ENCODE measurements around the gene MED12. TPM values are rescaled to one million over a fixed set of nuclear protein-coding genes. Genes with fewer than 3 reads are reported as not detected.

The MED12 gene
- total and polyA plus RNA-seq, 2 experiments from 2014 or later, result 17.9 to 56.5 TPM

- no peaks in the 10 kb centered on the region for H3K36me3 ChIP-seq
- H3K27me3 ChIP-seq, result no peaks in the 10 kb centered on the region
- no peak for TF ChIP-seq CTCF (IDR thresholded peaks at IDR 0.05; ENCODE audit: low read depth, low read length)
- no peak overlapping the region for H3K4me3 ChIP-seq
- no peak for DNase-seq (ENCODE audit: low read depth in 1 of 2, low spot score in 1 of 2)
- no peak overlapping the region for H3K27ac ChIP-seq
- H3K9me3 ChIP-seq (ENCODE audit: low read depth), result no peaks in the 10 kb centered on the region
- H3K4me1 ChIP-seq (ENCODE audit: low read depth), result no peaks in the 10 kb centered on the region
These were observed 45.7 kb downstream of the MED12 start for GRCh38 chrX:71164071-71164470.

- Histone ChIP-seq H3K4me1 (ENCODE audit: low read depth) (peaks cover 9% of the 10 kb centered on the region), H3K4me3 (no peak overlapping the region), H3K9me3 (ENCODE audit: low read depth) (no peaks in the 10 kb centered on the region), H3K27ac (no peak overlapping the region), H3K27me3 (no peaks in the 10 kb centered on the region), H3K36me3 (no peaks in the 10 kb centered on the region)
- DNase-seq (ENCODE audit: low read depth in 1 of 2, low spot score in 1 of 2), result no peak
- no peak for TF ChIP-seq CTCF (IDR thresholded peaks at IDR 0.05; ENCODE audit: low read depth, low read length)
These were observed 48.1 kb downstream of the MED12 start for GRCh38 chrX:71166461-71166860.

GRCh38 chrX:71167031-71167781 is 48.8 kb downstream of the MED12 start:
- Histone ChIP-seq H3K4me3 (no peak overlapping the region), H3K27ac (no peak overlapping the region), H3K36me3 (no peaks in the 10 kb centered on the region), H3K9me3 (ENCODE audit: low read depth) (no peaks in the 10 kb centered on the region), H3K27me3 (no peaks in the 10 kb centered on the region), H3K4me1 (ENCODE audit: low read depth) (peaks cover 14% of the 10 kb centered on the region)
- no peak for TF ChIP-seq CTCF (IDR thresholded peaks at IDR 0.05; ENCODE audit: low read depth, low read length)
- no peak for DNase-seq (ENCODE audit: low read depth in 1 of 2, low spot score in 1 of 2)

- TF ChIP-seq CTCF (IDR thresholded peaks at IDR 0.05; ENCODE audit: low read depth, low read length), result no peak
- H3K27me3 ChIP-seq, result no peaks in the 10 kb centered on the region
These were observed 49.7 kb downstream of the MED12 start for GRCh38 chrX:71168134-71168533.

GRCh38 chrX:71169586-71169985 is 51.2 kb downstream of the MED12 start:
- Histone ChIP-seq H3K27me3 (no peaks in the 10 kb centered on the region), H3K27ac (no peak overlapping the region), H3K4me3 (no peak overlapping the region), H3K9me3 (ENCODE audit: low read depth) (no peaks in the 10 kb centered on the region), H3K36me3 (no peaks in the 10 kb centered on the region), H3K4me1 (ENCODE audit: low read depth) (peaks cover 22% of the 10 kb centered on the region)
- DNase-seq (ENCODE audit: low read depth in 1 of 2, low spot score in 1 of 2), result no peak
- no peak for TF ChIP-seq CTCF (IDR thresholded peaks at IDR 0.05; ENCODE audit: low read depth, low read length)

More at GRCh38 chrX:71168134-71168533, 49.7 kb downstream of the MED12 start:
- H3K36me3 ChIP-seq, result no peaks in the 10 kb centered on the region
- no peaks in the 10 kb centered on the region for H3K9me3 ChIP-seq (ENCODE audit: low read depth)
- DNase-seq (ENCODE audit: low read depth in 1 of 2, low spot score in 1 of 2), result no peak
- H3K27ac ChIP-seq, result no peak overlapping the region
- H3K4me1 ChIP-seq (ENCODE audit: low read depth), result peaks cover 17% of the 10 kb centered on the region
- H3K4me3 ChIP-seq, result no peak overlapping the region
